Measurements from ENCODE around the gene C8G. TPM values are rescaled to one million over a fixed set of nuclear protein-coding genes. Genes with fewer than 3 reads are reported as not detected.

The C8G gene
- total RNA-seq, 1 experiment from 2014 or later = 2.9 TPM

GRCh38 chr9:136921307-136921706, 23.7 kb upstream of the C8G start:
- intact Hi-C loops (cut with micrococcal nuclease; ENCODE audit: unreplicated experiment) = no loop called here
- no TSS peak for BruUV-seq (replicated peaks)

DNA sequence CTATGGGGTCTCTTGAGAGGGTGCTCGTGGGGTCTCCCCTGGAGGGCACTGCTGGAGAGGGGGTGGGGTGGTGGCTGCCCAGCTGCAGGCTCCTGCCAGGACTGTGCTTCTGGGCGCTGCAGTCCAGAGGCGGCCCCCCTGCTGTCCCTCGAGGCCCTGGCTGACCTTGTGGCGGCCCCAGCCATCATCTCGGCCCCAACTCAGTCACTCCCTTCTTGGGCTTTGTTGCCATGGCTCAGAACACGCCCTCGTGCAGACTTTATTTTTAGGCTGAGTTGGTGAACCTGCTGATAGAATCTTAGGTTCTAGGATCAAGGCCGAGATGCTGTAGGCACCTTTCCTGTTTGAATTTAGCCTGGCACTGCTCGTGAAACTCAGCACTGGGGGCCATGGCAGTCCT, 23.3 kb upstream of the C8G start:
- in situ Hi-C loops (cut with HindIII; ENCODE audit: low pct_unique_long_range_greater_than_20kb, low sequenced_read_pairs) (no loop called here), intact Hi-C loops (cut with micrococcal nuclease; ENCODE audit: unreplicated experiment) (no loop called here)
- H3K4me3 ChIP-seq (ENCODE audit: low read depth in 2 of 2, low read length in 2 of 2) = no peak overlapping the region
- no peak for TF ChIP-seq REST (IDR thresholded peaks at IDR 0.05; ENCODE audit: insufficient read depth in 1 of 2, low read depth in 2 of 2, low read length in 1 of 2)
- TF ChIP-seq TCF7L2 (IDR thresholded peaks at IDR 0.05; ENCODE audit: low read depth, low read length) = no peak
- TF ChIP-seq POLR2AphosphoS5 (IDR thresholded peaks at IDR 0.05; ENCODE audit: low read depth, low read length) = no peak
- TF ChIP-seq, protein P1, sequence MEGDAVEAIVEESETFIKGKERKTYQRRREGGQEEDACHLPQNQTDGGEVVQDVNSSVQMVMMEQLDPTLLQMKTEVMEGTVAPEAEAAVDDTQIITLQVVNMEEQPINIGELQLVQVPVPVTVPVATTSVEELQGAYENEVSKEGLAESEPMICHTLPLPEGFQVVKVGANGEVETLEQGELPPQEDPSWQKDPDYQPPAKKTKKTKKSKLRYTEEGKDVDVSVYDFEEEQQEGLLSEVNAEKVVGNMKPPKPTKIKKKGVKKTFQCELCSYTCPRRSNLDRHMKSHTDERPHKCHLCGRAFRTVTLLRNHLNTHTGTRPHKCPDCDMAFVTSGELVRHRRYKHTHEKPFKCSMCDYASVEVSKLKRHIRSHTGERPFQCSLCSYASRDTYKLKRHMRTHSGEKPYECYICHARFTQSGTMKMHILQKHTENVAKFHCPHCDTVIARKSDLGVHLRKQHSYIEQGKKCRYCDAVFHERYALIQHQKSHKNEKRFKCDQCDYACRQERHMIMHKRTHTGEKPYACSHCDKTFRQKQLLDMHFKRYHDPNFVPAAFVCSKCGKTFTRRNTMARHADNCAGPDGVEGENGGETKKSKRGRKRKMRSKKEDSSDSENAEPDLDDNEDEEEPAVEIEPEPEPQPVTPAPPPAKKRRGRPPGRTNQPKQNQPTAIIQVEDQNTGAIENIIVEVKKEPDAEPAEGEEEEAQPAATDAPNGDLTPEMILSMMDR (IDR thresholded peaks at IDR 0.05) = no peak
- TF ChIP-seq SIN3A (IDR thresholded peaks at IDR 0.05; ENCODE audit: borderline replicate concordance, insufficient read depth, low read depth, low read length) = no peak
- no peaks in the 10 kb centered on the region for H3K4me1 ChIP-seq (ENCODE audit: control insufficient read depth, insufficient read depth, low read length)
- ATAC-seq = no peak
- no TSS peak for BruUV-seq (replicated peaks)
- H3K36me3 ChIP-seq (ENCODE audit: control insufficient read depth, insufficient read depth, low read length) = peaks cover 3% of the 10 kb centered on the region; the same call in 1 of the 2 replicates
- ChIA-PET CTCF (interaction anchor here (0.7 kb wide), 2 partner anchors 18 to 22 kb away, joined by 4 to 5 read pairs; no protein-coding TSS in a partner anchor), POLR2A (no interaction called here)
- DNase-seq (ENCODE audit: low read depth, low spot score) = no peak
- H3K27me3 ChIP-seq (ENCODE audit: control insufficient read depth, insufficient read depth, low read length) = no peaks in the 10 kb centered on the region
- no peaks in the 10 kb centered on the region for H3K9me3 ChIP-seq (ENCODE audit: control insufficient read depth, insufficient read depth, low read depth, low read length)
- no peak overlapping the region for H3K27ac ChIP-seq (ENCODE audit: low read length)

More at GRCh38 chr9:136921307-136921706, 23.7 kb upstream of the C8G start:
- TF ChIP-seq POLR2AphosphoS5 (IDR thresholded peaks at IDR 0.05; ENCODE audit: low read depth, low read length) (no peak), SIN3A (IDR thresholded peaks at IDR 0.05; ENCODE audit: borderline replicate concordance, insufficient read depth, low read depth, low read length) (no peak)
- H3K27ac ChIP-seq (ENCODE audit: low read length) = no peak overlapping the region
- in situ Hi-C loops (cut with HindIII; ENCODE audit: low pct_unique_long_range_greater_than_20kb, low sequenced_read_pairs) = no loop called here
- no peaks in the 10 kb centered on the region for H3K27me3 ChIP-seq (ENCODE audit: control insufficient read depth, insufficient read depth, low read length)
- ATAC-seq = no peak
- H3K9me3 ChIP-seq (ENCODE audit: control insufficient read depth, insufficient read depth, low read depth, low read length) = no peaks in the 10 kb centered on the region
- no peak for DNase-seq (ENCODE audit: low read depth, low spot score)
- peaks cover 3% of the 10 kb centered on the region; the same call in 1 of the 2 replicates for H3K36me3 ChIP-seq (ENCODE audit: control insufficient read depth, insufficient read depth, low read length)
- no peak overlapping the region for H3K4me3 ChIP-seq (ENCODE audit: low read depth in 2 of 2, low read length in 2 of 2)
- CTCF ChIA-PET = interaction anchor here (0.7 kb wide), 1 partner anchor 22 kb away, joined by 5 read pairs; no protein-coding TSS in a partner anchor
- no peaks in the 10 kb centered on the region for H3K4me1 ChIP-seq (ENCODE audit: control insufficient read depth, insufficient read depth, low read length)
- POLR2A ChIA-PET = no interaction called here

- CTCF ChIA-PET = interaction anchor here (0.7 kb wide), 1 partner anchor 19 kb away, joined by 4 read pairs; no protein-coding TSS in a partner anchor
Measured at GRCh38 chr9:136922540-136922939, 22.5 kb upstream of the C8G start.

More at GRCh38 chr9:136922540-136922939, 22.5 kb upstream of the C8G start:
- Histone ChIP-seq H3K27me3 (ENCODE audit: control insufficient read depth, insufficient read depth, low read length) (no peaks in the 10 kb centered on the region), H3K9me3 (ENCODE audit: control insufficient read depth, insufficient read depth, low read depth, low read length) (no peaks in the 10 kb centered on the region), H3K4me3 (ENCODE audit: low read depth in 2 of 2, low read length in 2 of 2) (no peak overlapping the region), H3K36me3 (ENCODE audit: control insufficient read depth, insufficient read depth, low read length) (peaks cover 3% of the 10 kb centered on the region), H3K4me1 (ENCODE audit: control insufficient read depth, insufficient read depth, low read length) (no peaks in the 10 kb centered on the region), H3K27ac (ENCODE audit: low read length) (no peak overlapping the region)
- DNase-seq (ENCODE audit: low read depth, low spot score) = no peak
- intact Hi-C loops (cut with micrococcal nuclease; ENCODE audit: unreplicated experiment) (no loop called here), in situ Hi-C loops (cut with HindIII; ENCODE audit: low pct_unique_long_range_greater_than_20kb, low sequenced_read_pairs) (no loop called here)
- BruUV-seq (replicated peaks) = no TSS peak
- no peak for TF ChIP-seq REST (IDR thresholded peaks at IDR 0.05; ENCODE audit: insufficient read depth in 1 of 2, low read depth in 2 of 2, low read length in 1 of 2)
- no peak for TF ChIP-seq POLR2AphosphoS5 (IDR thresholded peaks at IDR 0.05; ENCODE audit: low read depth, low read length)
- TF ChIP-seq SIN3A (IDR thresholded peaks at IDR 0.05; ENCODE audit: borderline replicate concordance, insufficient read depth, low read depth, low read length) = no peak
- no peak for TF ChIP-seq TCF7L2 (IDR thresholded peaks at IDR 0.05; ENCODE audit: low read depth, low read length)
- TF ChIP-seq, protein P1 (IDR thresholded peaks at IDR 0.05) = no peak
- POLR2A ChIA-PET = no interaction called here
- no peak for ATAC-seq
